ENCODE data around the gene KRT6A. TPM values are rescaled to one million over a fixed set of nuclear protein-coding genes. Genes with fewer than 3 reads are reported as not detected.

The KRT6A gene
- total and polyA plus RNA-seq, 12 donors: 0.21 to 1.1 TPM; not detected in 10

GRCh38 chr12:52518574-52519386, 25.7 kb upstream of the KRT6A start:
- Histone ChIP-seq H3K4me1 (no peaks in the 10 kb centered on the region), H3K36me3 (no peaks in the 10 kb centered on the region), H3K4me3 (no peak overlapping the region), H3K27me3 (peaks cover 0 to 53% (median 5%) of the 10 kb centered on the region in 7 donors), H3K9me3 (no peaks in the 10 kb centered on the region), H3K27ac (no peak overlapping the region)
- intact Hi-C loops (cut with DNase I): loop anchor here in 2 of 10 donors (10.0 kb wide), 2 partner anchors 154 to 364 kb away; partner anchors contain the start of gene KRT85 (in 1 of the 2)
- DNase-seq (no peak), ATAC-seq (no peak)
- 82 to 85% methylated on average over 8 of the region's 8 CpGs for WGBS, 2 donors
- no peak for TF ChIP-seq CTCF (IDR thresholded peaks at IDR 0.05)

GRCh38 chr12:52517888-52518287, 24.8 kb upstream of the KRT6A start:
- H3K27ac ChIP-seq: no peak overlapping the region
- 87 to 92% methylated on average over 5 of the region's 5 CpGs for WGBS, 2 donors
- no peak for TF ChIP-seq CTCF (IDR thresholded peaks at IDR 0.05)
- H3K9me3 ChIP-seq: no peaks in the 10 kb centered on the region
- no peak for ATAC-seq
- intact Hi-C loops (cut with DNase I): loop anchor here in 2 of 10 donors (10.0 kb wide), 2 partner anchors 153 to 363 kb away; partner anchors contain the start of gene KRT85 (in 1 of the 2)
- no peaks in the 10 kb centered on the region for H3K36me3 ChIP-seq
- H3K27me3 ChIP-seq: peaks cover 0 to 54% (median 5%) of the 10 kb centered on the region in 7 donors
- H3K4me1 ChIP-seq: no peaks in the 10 kb centered on the region
- no peak for DNase-seq
- H3K4me3 ChIP-seq: no peak overlapping the region

- no peaks in the 10 kb centered on the region for H3K9me3 ChIP-seq
- H3K4me1 ChIP-seq: no peaks in the 10 kb centered on the region
- TF ChIP-seq CTCF (IDR thresholded peaks at IDR 0.05): no peak
- H3K4me3 ChIP-seq: no peak overlapping the region
- H3K36me3 ChIP-seq: no peaks in the 10 kb centered on the region
- intact Hi-C loops (cut with DNase I): loop anchor here in 2 of 10 donors (10.0 kb wide), 2 partner anchors 152 to 362 kb away; partner anchors contain the start of gene KRT85 (in 1 of the 2)
- DNase-seq (no peak), ATAC-seq (no peak)
- no peak overlapping the region for H3K27ac ChIP-seq
- peaks cover 0 to 54% (median 5%) of the 10 kb centered on the region in 7 donors for H3K27me3 ChIP-seq
- WGBS, 2 donors: 91 to 92% methylated on average over 14 of the region's 14 CpGs
Observed at GRCh38 chr12:52517005-52517835, 24.2 kb upstream of the KRT6A start.
